H1 (cell line): ENCODE results near the gene SLC39A13. TPM values are rescaled to one million over a fixed set of nuclear protein-coding genes. Genes with fewer than 3 reads are reported as not detected.

Source experiments
- CTCF ChIA-PET: fragments of 300-600 bp; sonication (Branson Sonifier 250); formaldehyde crosslinking; loops from one replicate; lab custom pipeline; 2021; ENCODE audit not compliant: partially characterized antibody; lab: Charles Lee
- POLR2A ChIA-PET: fragments of 300-600 bp; sonication (Branson Sonifier 250); formaldehyde crosslinking; loops from one replicate; lab custom pipeline; 2021; ENCODE audit warnings: inconsistent platforms; ENCODE audit not compliant: partially characterized antibody; lab: Charles Lee
- DNase-seq, 2 experiments: peaks; one replicate each; pipeline versions ENCODE4 v3.0.0 to v3.0.0-alpha.2; 2010 to 2022; ENCODE audit warnings: low spot score in 2 of 2, low read depth in 1 of 2, mixed read lengths in 1 of 2
- FAIRE-seq: peaks from 2 replicates; lab custom pipeline; 2011; peaks lifted over from hg19 to GRCh38; lab: Jason Lieb, UNC
- H2AFZ ChIP-seq: 2 replicates; pipeline ENCODE4 v1.8.1; 2012; ENCODE audit warnings: low read length, inconsistent platforms
- H2AK5ac ChIP-seq: 2 replicates; pipeline ENCODE4 v1.6.1; 2013; ENCODE audit warnings: low read depth, low read length
- H2BK120ac ChIP-seq: replicated peaks from 2 replicates; pipeline ENCODE3; 2013; ENCODE audit warnings: low read depth, low read length, inconsistent platforms
- H2BK12ac ChIP-seq: 2 replicates; pipeline ENCODE4 v1.6.1; 2013; ENCODE audit warnings: low read depth, low read length
- H2BK15ac ChIP-seq: 2 replicates; pipeline ENCODE4 v1.6.1; 2013; ENCODE audit warnings: low read length
- H2BK20ac ChIP-seq: 2 replicates; pipeline ENCODE4 v1.6.1; 2013; ENCODE audit warnings: low read length
- H2BK5ac ChIP-seq: 2 replicates; pipeline ENCODE4 v1.6.1; 2013; ENCODE audit warnings: low read depth, low read length
- H3K14ac ChIP-seq: 2 replicates; pipeline ENCODE4 v1.6.1; 2013; ENCODE audit warnings: inconsistent platforms; ENCODE audit not compliant: insufficient read length
- H3K18ac ChIP-seq: 2 replicates; pipeline ENCODE4 v1.6.1; 2013; ENCODE audit warnings: low read length; ENCODE audit errors: extremely low read depth
- H3K23ac ChIP-seq: 2 replicates; pipeline ENCODE4 v1.6.1; 2013; ENCODE audit warnings: inconsistent platforms; ENCODE audit not compliant: insufficient read length
- H3K23me2 ChIP-seq: 2 replicates; pipeline ENCODE4 v1.6.1; 2013; ENCODE audit warnings: low read depth, low read length
- H3K27ac ChIP-seq: 2 replicates; pipeline ENCODE4 v1.6.1; 2011; ENCODE audit warnings: low read depth, low read length, inconsistent platforms
- H3K27me3 ChIP-seq, 4 experiments: replicated peaks in 1 of 4; 1 replicate in 1 of 4; 2 replicates in 3 of 4; pipeline versions ENCODE4 v1.6.1 to v1.8.1; 2011 to 2013; ENCODE audit warnings: low read length in 3 of 4, mild to moderate bottlenecking in 3 of 4, inconsistent platforms in 2 of 4, mixed read lengths in 2 of 4, moderate library complexity in 1 of 4; ENCODE audit not compliant: control insufficient read depth in 3 of 4, insufficient read depth in 3 of 4; ENCODE audit errors: extremely low read depth in 1 of 4
- H3K36me3 ChIP-seq, 4 experiments: 2 replicates each; pipeline versions ENCODE4 v1.6.1 to v1.8.1; 2011 to 2013; ENCODE audit warnings: mild to moderate bottlenecking in 4 of 4, low read length in 3 of 4, moderate library complexity in 2 of 4, control low read depth in 1 of 4, inconsistent platforms in 1 of 4; ENCODE audit not compliant: insufficient read depth in 4 of 4, control insufficient read depth in 2 of 4
- H3K4ac ChIP-seq: replicated peaks from 2 replicates; pipeline ENCODE3; 2013; ENCODE audit warnings: low read length, low read depth, mixed read lengths, inconsistent platforms; ENCODE audit not compliant: insufficient read length
- H3K4me1 ChIP-seq, 4 experiments: replicated peaks in 1 of 4; 1 replicate in 1 of 4; 2 replicates in 3 of 4; pipeline versions ENCODE4 v1.6.1 to v1.8.1; 2011 to 2013; ENCODE audit warnings: low read length in 3 of 4, inconsistent platforms in 2 of 4, mixed read lengths in 1 of 4; ENCODE audit not compliant: insufficient read depth in 4 of 4, control insufficient read depth in 3 of 4
- H3K4me2 ChIP-seq, 2 experiments: 2 replicates each; pipeline versions ENCODE4 v1.6.1 to v1.8.1; 2011 to 2013; ENCODE audit warnings: low read depth in 2 of 2, low read length in 2 of 2, control low read depth in 1 of 2, inconsistent platforms in 1 of 2, mild to moderate bottlenecking in 1 of 2; ENCODE audit not compliant: insufficient read depth in 1 of 2
- H3K4me3 ChIP-seq, 4 experiments: fragments of 200-600, 300-600 bp in 1 of 4; sonication (generic), shearing (Covaris generic), sonication (Bioruptor Twin) in 1 of 4; 2 replicates each; pipeline versions ENCODE4 v1.5.1 to v1.8.1; 2011 to 2016; ENCODE audit warnings: low read length in 4 of 4, low read depth in 3 of 4, control low read depth in 2 of 4, inconsistent platforms in 2 of 4, mild to moderate bottlenecking in 2 of 4, mixed read lengths in 1 of 4, moderate library complexity in 1 of 4; ENCODE audit not compliant: insufficient read depth in 2 of 4; ENCODE audit errors: extremely low read depth in 1 of 4
- H3K56ac ChIP-seq: replicated peaks from 2 replicates; pipeline ENCODE3; 2013; ENCODE audit warnings: low read depth, mild to moderate bottlenecking, mixed read lengths, low read length, inconsistent platforms; ENCODE audit not compliant: insufficient read length
- H3K79me1 ChIP-seq: 2 replicates; pipeline ENCODE4 v1.6.1; 2013; ENCODE audit warnings: low read depth, low read length, control low read depth
- H3K79me2 ChIP-seq, 2 experiments: 2 replicates each; pipeline versions ENCODE4 v1.6.1 to v1.8.1; 2012 to 2013; ENCODE audit warnings: low read length in 2 of 2, mild to moderate bottlenecking in 2 of 2, inconsistent platforms in 1 of 2; ENCODE audit not compliant: insufficient read depth in 2 of 2, control insufficient read depth in 1 of 2
- H3K9ac ChIP-seq, 4 experiments: replicated peaks in 1 of 4; 1 replicate in 1 of 4; 2 replicates in 3 of 4; pipeline versions ENCODE4 v1.6.1 to v1.8.1; 2011 to 2013; ENCODE audit warnings: low read depth in 3 of 4, low read length in 3 of 4, control low read depth in 2 of 4, mild to moderate bottlenecking in 2 of 4, moderate library complexity in 2 of 4, inconsistent platforms in 1 of 4; ENCODE audit errors: extremely low read depth in 1 of 4
- H3K9me3 ChIP-seq, 2 experiments: 2 replicates each; pipeline versions ENCODE4 v1.6.1 to v1.8.1; 2012 to 2013; ENCODE audit warnings: mild to moderate bottlenecking in 2 of 2, moderate library complexity in 2 of 2, control low read depth in 1 of 2, inconsistent platforms in 1 of 2, low read depth in 1 of 2, low read length in 1 of 2, mixed read lengths in 1 of 2; ENCODE audit not compliant: insufficient read depth in 2 of 2
- H4K20me1 ChIP-seq, 2 experiments: replicated peaks in 1 of 2; 2 replicates each; pipeline versions ENCODE3 to v1.8.1; 2011 to 2013; ENCODE audit warnings: inconsistent platforms in 2 of 2, low read length in 2 of 2, mild to moderate bottlenecking in 1 of 2; ENCODE audit not compliant: insufficient read depth in 2 of 2, control insufficient read depth in 1 of 2
- H4K5ac ChIP-seq: 2 replicates; pipeline ENCODE4 v1.6.1; 2013; ENCODE audit warnings: low read length, low read depth, mixed read lengths, inconsistent platforms; ENCODE audit not compliant: insufficient read length
- H4K8ac ChIP-seq: 2 replicates; pipeline ENCODE4 v1.8.0; 2013; ENCODE audit warnings: mild to moderate bottlenecking, moderate library complexity, low read length, inconsistent platforms; ENCODE audit not compliant: insufficient read depth; ENCODE audit errors: extremely low read depth
- H4K91ac ChIP-seq: replicated peaks from 2 replicates; pipeline ENCODE3; 2013; ENCODE audit warnings: low read length, mixed read lengths, inconsistent platforms; ENCODE audit not compliant: insufficient read length
- ATF2 ChIP-seq: IDR thresholded peaks from 2 replicates; pipeline ENCODE4 v1.6.1; 2012; ENCODE audit warnings: low read length, inconsistent platforms
- EZH2 ChIP-seq: fragments of 200-600 bp; sonication (generic); IDR thresholded peaks from 2 replicates; pipeline ENCODE4 v1.7.1; 2012; ENCODE audit warnings: low read depth, mild to moderate bottlenecking, moderate library complexity, low read length, inconsistent platforms; ENCODE audit not compliant: severe bottlenecking
- JUN ChIP-seq: IDR thresholded peaks from 2 replicates; pipeline ENCODE4 v1.6.1; 2011; ENCODE audit warnings: low read depth, mild to moderate bottlenecking, improper control_type of control experiment, low read length
- RFX5 ChIP-seq: IDR thresholded peaks from 2 replicates; pipeline ENCODE4 v1.6.1; 2011; ENCODE audit warnings: low read depth, low read length, improper control_type of control experiment, borderline replicate concordance
- TCF12 ChIP-seq: IDR thresholded peaks from 2 replicates; pipeline ENCODE4 v1.6.1; 2011; ENCODE audit warnings: low read depth, mild to moderate bottlenecking, low read length
- TEAD4 ChIP-seq: IDR thresholded peaks from 2 replicates; pipeline ENCODE4 v1.6.1; 2012; ENCODE audit warnings: low read depth, low read length, inconsistent platforms, mixed read lengths
- YY1 ChIP-seq: IDR thresholded peaks from 2 replicates; pipeline ENCODE4 v1.6.1; 2011; ENCODE audit warnings: low read depth, mild to moderate bottlenecking, low read length
- WGBS, 2 experiments: shearing (Covaris generic) in 1 of 2; methylation state at CpG; one replicate each; pipeline versions ENCODE4 v1.1.6 to v1.1.7; 2013 to 2015; ENCODE audit warnings: low lambda C conversion rate in 2 of 2, mixed read lengths in 2 of 2, inconsistent platforms in 1 of 2, low coverage in 1 of 2, missing lambda C conversion rate in 1 of 2; ENCODE audit not compliant: insufficient replicate concordance in 2 of 2, insufficient coverage in 1 of 2, insufficient read length in 1 of 2; ENCODE audit errors: extremely low coverage in 1 of 2, missing lambda C conversion rate in 1 of 2; 5-methylcytosine and 5-hydroxymethylcytosine counted together
- polyA plus RNA-seq, 7 experiments: library from polyadenylated mRNA; depleted of rRNA in 3 of 7; stranded (reverse) in 5 of 7; unstranded in 2 of 7; fragments of >200 nt in 5 of 7; fragments of 200-250 nt in 2 of 7; gene quantifications; 1 replicate in 5 of 7; 2 replicates in 1 of 7; 4 replicates in 1 of 7; pipeline versions ENCODE4 v1.2.1 to v1.2.3, GENCODE V29; 2011 to 2013; ENCODE audit warnings: missing spikeins in 2 of 7, mixed read lengths in 2 of 7
- total RNA-seq: library from RNA; stranded (reverse); fragmentation: NEBNext Ultra II Directional; extraction: Animal tissue kit (Norgen Biotek cat#: 25700); gene quantifications from 2 replicates; pipeline ENCODE4 v1.2.1, GENCODE V29; 2021

The SLC39A13 gene
- total and polyA plus RNA-seq, 2 of the 8 experiments (the other 6 are each of a cell fraction or from before 2014, with no cell fraction given) = 23.2 to 30.0 TPM

- no peak for FAIRE-seq
These were observed 6.3 kb downstream of the SLC39A13 start for GRCh38 chr11:47414685-47415070.

More at GRCh38 chr11:47414685-47415070, 6.3 kb downstream of the SLC39A13 start:
- peaks cover 5 to 17% (median 12%) of the 10 kb centered on the region in 4 experiments; a peak in 6 of 8 replicates for H3K36me3 ChIP-seq
- H3K4me2 ChIP-seq = no peak overlapping the region
- no peak overlapping the region for H3K9ac ChIP-seq
- H3K23ac ChIP-seq = no peak overlapping the region
- H2BK15ac ChIP-seq = no peak overlapping the region
- no peak overlapping the region for H2AFZ ChIP-seq
- no peak overlapping the region for H2AK5ac ChIP-seq
- no peak overlapping the region for H4K5ac ChIP-seq
- no peaks in the 10 kb centered on the region for H3K23me2 ChIP-seq
- no peak overlapping the region for H3K14ac ChIP-seq
- no peak overlapping the region for H3K4me3 ChIP-seq
- CTCF ChIA-PET = interaction anchor here (0.9 to 1.2 kb wide), 3 partner anchors 33 to 130 kb away, joined by 3 read pairs; no protein-coding TSS in a partner anchor
- H4K20me1 ChIP-seq = peaks cover 0 to 11% of the 10 kb centered on the region in 2 experiments
- H2BK12ac ChIP-seq = no peak overlapping the region
- peaks cover 0 to 2% (median 0%) of the 10 kb centered on the region in 4 experiments; a peak in 2 of 7 replicates for H3K4me1 ChIP-seq
- no peak overlapping the region for H3K27ac ChIP-seq
- no peak overlapping the region for H4K8ac ChIP-seq
- no peak overlapping the region for H2BK5ac ChIP-seq
- POLR2A ChIA-PET = interaction anchor here (1.0 to 12.8 kb wide), 4 partner anchors 9 to 23 kb away, joined by 3 to 140 read pairs (median 4); partner anchors contain the start of gene PSMC3
- no peaks in the 10 kb centered on the region for H3K79me2 ChIP-seq
- H3K9me3 ChIP-seq = no peaks in the 10 kb centered on the region
- no peak overlapping the region for H2BK120ac ChIP-seq
- no peak overlapping the region for H3K4ac ChIP-seq
- no peak overlapping the region for H2BK20ac ChIP-seq
- no peak overlapping the region for H3K56ac ChIP-seq
- H3K18ac ChIP-seq = no peak overlapping the region
- H3K27me3 ChIP-seq = no peaks in the 10 kb centered on the region
- 84% methylated on average over 14 of the region's 19 CpGs; no CpG with 5 or more reads in 1 of the 2 experiments for WGBS, 2 experiments
- DNase-seq = no peak
- no peak overlapping the region for H4K91ac ChIP-seq
- H3K79me1 ChIP-seq = no peaks in the 10 kb centered on the region
- TF ChIP-seq TCF12 (no peak), ATF2 (no peak), RFX5 (no peak), TEAD4 (no peak), JUN (no peak), EZH2 (no peak), YY1 (no peak)
